NCI-H2196 treated with DMSO at 0.1 percent for 48 hours (cell line): ENCODE measurements around the gene C10orf105.

Experiments used
- DNase-seq: peaks from one replicate; lab custom pipeline; 2025; ENCODE audit not compliant: unreplicated experiment; lab: John Stamatoyannopoulos, UW

The C10orf105 gene

GRCh38 chr10:71751515-71752224, 32.1 kb upstream of the C10orf105 start:
- no peak for DNase-seq

GRCh38 chr10:71750986-71751385, 31.4 kb upstream of the C10orf105 start:
- no peak for DNase-seq

- DNase-seq, result no peak
Measured at GRCh38 chr10:71750124-71750841, 30.7 kb upstream of the C10orf105 start.

DNA sequence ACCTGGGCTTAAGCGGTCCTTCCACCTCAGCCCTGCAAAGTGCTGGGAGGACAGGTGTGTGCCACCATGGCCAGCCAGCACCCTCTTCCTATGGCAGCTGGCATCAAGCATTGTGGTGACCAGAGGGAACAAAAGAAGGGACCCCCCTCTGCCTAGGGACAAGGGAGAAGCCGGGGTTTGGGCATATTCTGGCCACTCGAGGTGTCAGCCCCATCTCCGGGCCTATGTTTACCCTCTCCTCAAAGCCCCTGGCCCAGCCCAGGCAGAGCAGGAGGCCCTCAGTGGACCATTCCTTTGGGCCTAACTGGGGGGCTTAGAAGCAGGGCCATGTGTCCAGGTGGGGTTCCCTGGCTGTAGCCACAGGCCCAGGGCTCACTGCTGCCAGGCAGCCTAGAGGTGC, 29.8 kb upstream of the C10orf105 start:
- no peak for DNase-seq

- DNase-seq, result no peak
Measured at GRCh38 chr10:71748671-71749191, 29.2 kb upstream of the C10orf105 start.

DNA sequence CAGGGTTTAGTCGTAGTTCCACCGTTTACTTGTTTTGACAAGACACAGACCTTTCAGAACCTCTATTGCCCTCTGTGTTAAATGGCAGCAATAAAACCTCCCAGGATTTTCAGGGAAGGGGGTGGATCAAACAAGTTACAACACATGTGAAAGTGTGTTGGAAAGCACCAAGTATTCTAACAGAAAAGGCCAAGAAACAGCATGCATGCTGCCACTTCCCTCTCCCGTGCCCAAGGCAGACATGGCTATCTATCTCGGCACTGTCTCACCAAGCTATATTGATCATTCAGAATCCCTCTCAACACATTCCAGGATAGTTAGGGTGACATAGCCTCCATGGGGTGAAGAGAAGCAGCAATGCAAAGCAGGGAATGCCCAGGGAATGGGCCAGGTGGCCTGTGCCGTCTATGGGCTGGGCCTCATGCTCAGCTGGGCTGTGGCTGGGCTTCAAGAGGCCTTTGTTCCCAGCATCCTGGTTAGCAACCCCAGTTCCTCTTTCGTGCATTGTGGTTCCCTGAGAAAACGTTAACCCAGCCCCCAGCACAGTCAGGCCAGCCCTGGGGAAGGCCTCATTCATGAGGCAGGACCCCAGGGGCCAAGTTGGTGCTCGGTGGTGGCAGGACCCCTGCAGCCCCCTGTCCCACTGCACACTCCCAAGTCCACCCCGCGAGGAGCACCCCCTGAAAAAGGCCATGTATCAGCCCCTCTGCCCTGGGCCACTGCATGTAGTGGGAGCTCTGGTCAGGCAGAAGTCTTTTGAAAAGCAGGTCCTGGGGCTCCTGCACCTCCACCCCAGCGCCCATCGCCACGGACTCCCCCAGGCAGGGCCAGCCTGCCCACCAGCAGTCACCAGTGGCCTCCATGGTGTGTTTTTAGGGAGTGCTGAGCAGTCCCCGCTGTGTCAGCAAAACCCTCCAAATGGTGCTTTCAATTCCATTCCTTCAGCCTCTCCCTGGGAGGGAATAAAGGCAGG, 28.3 kb upstream of the C10orf105 start:
- no peak for DNase-seq

GRCh38 chr10:71747039-71747531, 27.5 kb upstream of the C10orf105 start:
- no peak for DNase-seq

- no peak for DNase-seq
Measured at GRCh38 chr10:71746344-71747037, 26.9 kb upstream of the C10orf105 start.

DNA sequence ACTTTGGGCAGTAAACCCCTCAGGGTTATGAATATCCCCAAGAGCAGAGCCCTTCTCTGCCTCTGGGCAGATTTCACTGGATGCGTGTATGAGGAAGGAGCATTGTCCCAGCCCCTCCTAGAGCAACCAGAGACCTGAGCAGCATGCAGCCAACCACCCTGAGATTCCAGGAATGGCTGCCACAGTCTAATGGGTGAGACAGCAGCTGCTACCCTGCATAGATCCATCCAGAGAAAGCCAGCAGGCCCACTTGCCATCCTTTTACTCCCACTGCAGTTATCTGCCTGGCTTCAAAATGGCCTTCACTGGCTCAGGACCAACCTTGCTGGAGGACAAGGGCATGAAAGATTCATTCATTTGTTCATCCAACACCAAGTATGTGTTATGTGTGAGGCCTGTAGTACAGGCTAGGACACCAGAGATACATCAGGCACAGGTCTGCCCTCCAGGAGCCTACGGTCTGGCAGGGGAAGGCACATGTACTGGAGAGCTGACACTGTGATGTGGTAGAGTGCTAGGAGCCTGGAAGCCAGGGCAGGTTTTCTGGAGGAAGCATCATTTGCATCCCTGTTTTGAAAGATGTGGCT, 26.2 kb upstream of the C10orf105 start:
- no peak for DNase-seq

- DNase-seq, result no peak
Measured at GRCh38 chr10:71744897-71745663, 25.5 kb upstream of the C10orf105 start.

DNA sequence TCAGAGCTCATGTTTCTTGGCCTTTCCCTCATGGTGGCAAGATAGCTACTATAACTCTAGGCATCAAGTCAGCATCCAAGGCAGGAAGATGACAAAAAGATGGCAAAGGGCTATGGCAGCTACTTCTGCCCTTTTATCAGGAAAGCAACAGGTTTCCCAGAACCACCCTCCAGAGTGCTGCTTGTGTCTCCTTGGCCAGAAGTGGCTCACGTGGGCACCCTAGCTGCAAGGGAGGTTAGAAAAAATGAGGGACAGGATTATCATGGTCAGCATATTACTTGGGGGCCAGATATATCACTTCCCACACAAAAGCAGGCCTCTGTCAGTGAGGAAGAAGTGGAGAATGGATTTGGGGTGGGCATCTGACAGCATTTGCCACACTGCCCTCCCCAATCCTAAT, 24.3 kb upstream of the C10orf105 start:
- no peak for DNase-seq

GRCh38 chr10:71743089-71743838, 23.7 kb upstream of the C10orf105 start:
- DNase-seq, result no peak

- no peak for DNase-seq
Measured at GRCh38 chr10:71742301-71743088, 22.9 kb upstream of the C10orf105 start.

- no peak for DNase-seq
Measured at GRCh38 chr10:71741671-71742070, 22.1 kb upstream of the C10orf105 start.

DNA sequence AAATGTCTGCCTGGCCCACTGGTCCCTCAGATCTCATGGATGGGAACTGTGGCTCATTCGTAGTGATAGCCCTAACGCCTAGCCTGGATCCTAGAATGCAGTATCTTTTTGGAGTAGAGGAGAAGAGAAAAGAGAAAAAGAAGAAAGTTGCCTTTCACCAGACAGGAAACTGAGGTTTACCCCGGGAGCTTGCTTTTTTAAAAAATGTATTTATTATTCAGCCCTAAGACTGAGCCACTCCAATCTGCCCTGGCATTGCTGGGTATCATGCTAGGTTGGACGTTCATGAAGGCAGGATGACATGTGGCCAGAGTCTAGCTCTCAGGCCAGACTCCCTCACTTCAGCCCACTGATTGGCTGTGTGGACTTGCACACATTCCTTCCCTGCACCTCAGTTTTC, 21.5 kb upstream of the C10orf105 start:
- no peak for DNase-seq

DNA sequence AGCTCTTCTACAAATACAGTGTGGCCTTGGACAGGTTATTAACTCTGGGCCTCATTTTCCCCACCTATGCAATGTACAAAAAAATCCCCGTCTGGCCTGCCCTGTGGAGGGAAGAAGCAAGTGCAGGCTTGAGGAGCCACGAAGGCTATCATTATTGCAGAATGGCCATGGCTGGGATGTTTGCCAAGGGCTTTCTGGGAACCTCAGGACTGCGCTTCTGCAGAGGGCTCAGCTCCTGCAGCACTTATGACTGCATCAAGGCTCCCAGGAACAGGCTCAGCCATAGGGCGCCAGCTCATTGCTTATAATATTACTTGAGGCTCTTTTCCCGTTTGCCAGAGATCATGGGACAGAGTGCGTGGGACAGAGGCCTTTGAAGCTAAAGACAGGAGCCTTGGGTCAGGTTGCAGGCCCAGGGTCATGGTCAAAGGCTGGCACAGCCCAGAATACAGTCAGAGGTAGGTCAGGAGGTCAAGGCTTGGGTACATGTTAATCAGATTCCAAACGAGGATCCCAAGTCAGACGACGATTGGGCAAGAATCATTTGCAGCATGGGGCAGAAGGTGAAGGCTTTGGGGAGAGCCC, 20.6 kb upstream of the C10orf105 start:
- no peak for DNase-seq

DNA sequence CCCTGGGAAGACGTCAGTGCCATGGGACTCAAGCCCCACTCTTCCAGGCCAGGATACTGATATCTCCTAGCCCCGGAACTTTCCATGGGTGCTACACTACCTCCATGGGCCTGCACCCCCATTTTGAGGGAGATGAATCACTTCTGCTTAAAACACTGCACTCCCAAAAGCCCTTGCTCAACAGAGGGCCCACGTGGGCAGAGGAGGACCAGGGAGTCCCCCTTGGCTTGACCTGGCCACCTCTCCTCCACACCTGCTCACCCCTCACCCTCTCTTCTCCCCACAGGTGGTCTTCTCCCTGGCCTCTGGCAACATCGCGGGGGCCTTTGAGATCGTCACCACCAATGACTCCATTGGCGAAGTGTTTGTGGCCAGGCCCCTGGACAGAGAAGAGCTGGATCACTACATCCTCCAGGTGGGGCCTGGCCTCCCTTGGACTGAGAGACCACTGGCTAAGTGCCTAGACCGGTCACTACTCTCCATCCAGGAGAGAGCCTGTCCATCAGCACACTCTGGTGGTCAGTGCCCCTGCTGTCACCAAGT, 19.9 kb upstream of the C10orf105 start:
- no peak for DNase-seq
